ENCODE data around the gene TSPAN14.
A peak's percentile ranks its signal among the peaks of the same experiment; 100 is the strongest.
"Not testable (repeated sequence)": the region's sequence is repeated elsewhere in the genome, so short reads cannot be mapped to it uniquely, and the experiment has no call there.

The TSPAN14 gene

GRCh38 chr10:80524190-80524909 is 70.2 kb downstream of the TSPAN14 start:
- Histone ChIP-seq H3K27ac (ENCODE audit: insufficient read depth, low read length, poor library complexity, severe bottlenecking) (no peak overlapping the region), H3K4me1 (ENCODE audit: control insufficient read depth, insufficient read depth, low read length, poor library complexity, severe bottlenecking) (peaks cover 27% of the 10 kb centered on the region)

DNA sequence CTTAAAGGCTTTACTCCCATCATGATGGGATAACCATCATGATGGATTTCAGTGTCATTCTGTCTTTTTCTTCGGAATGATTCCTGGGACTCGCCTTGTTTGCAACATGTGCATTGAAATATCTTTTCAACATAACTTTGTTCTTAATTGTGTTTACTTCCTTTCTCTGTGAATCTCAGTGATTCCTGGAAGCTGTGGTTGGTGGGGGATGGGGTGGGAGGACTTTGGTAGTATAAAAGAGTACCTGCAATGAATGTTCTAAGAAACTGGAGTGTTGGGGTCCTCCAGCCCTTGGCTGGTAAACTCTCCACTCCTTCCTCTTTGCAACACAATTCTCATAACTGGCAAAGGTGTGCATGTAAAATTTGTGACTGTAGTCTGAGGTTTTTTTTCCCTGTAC is 72.1 kb downstream of the TSPAN14 start:
- H3K4me1 ChIP-seq (ENCODE audit: control insufficient read depth, insufficient read depth, low read length, poor library complexity, severe bottlenecking), result peaks cover 46% of the 10 kb centered on the region
- no peak overlapping the region for H3K27ac ChIP-seq (ENCODE audit: insufficient read depth, low read length, poor library complexity, severe bottlenecking)
- H3K36me3 ChIP-seq (ENCODE audit: control insufficient read depth, insufficient read depth, low read length), result peaks cover 2% of the 10 kb centered on the region
- no peaks in the 10 kb centered on the region for H3K9me3 ChIP-seq (ENCODE audit: control insufficient read depth, low read length)
- no peaks in the 10 kb centered on the region for H3K27me3 ChIP-seq (replicated peaks; ENCODE audit: control insufficient read depth, insufficient read depth, low read length, poor library complexity, severe bottlenecking)
- H3K4me3 ChIP-seq (ENCODE audit: insufficient read depth, low read depth, low read length, poor library complexity, severe bottlenecking), result no peak overlapping the region
- DNase-seq, result no peak

More at GRCh38 chr10:80524190-80524909, 70.2 kb downstream of the TSPAN14 start:
- no peak for DNase-seq
- H3K36me3 ChIP-seq (ENCODE audit: control insufficient read depth, insufficient read depth, low read length), result peaks cover 20% of the 10 kb centered on the region
- H3K27me3 ChIP-seq (replicated peaks; ENCODE audit: control insufficient read depth, insufficient read depth, low read length, poor library complexity, severe bottlenecking), result no peaks in the 10 kb centered on the region
- no peak overlapping the region for H3K4me3 ChIP-seq (ENCODE audit: insufficient read depth, low read depth, low read length, poor library complexity, severe bottlenecking)
- no peaks in the 10 kb centered on the region for H3K9me3 ChIP-seq (ENCODE audit: control insufficient read depth, low read length)

DNA sequence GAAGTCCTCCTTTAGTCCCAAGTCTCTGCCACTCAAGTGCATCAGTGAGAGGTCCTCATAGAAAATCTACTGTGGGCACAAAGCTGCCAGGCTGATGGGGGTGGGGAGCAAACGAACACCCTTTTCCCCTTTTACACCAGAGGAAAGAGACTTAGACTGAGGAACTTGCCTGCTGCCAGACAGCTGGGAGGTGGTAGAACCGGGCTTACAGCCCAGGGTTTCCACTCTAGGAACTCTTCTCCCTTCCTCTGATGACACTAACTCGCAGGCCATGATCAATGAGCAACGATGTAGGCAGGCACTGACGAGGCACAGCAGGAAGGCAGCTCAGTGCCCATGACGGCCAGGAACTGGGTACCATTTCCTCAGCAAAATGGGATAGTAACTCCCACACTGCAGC is 72.6 kb downstream of the TSPAN14 start:
- no peak for DNase-seq
- no peaks in the 10 kb centered on the region for H3K9me3 ChIP-seq (ENCODE audit: control insufficient read depth, low read length)
- H3K36me3 ChIP-seq (ENCODE audit: control insufficient read depth, insufficient read depth, low read length), result no peaks in the 10 kb centered on the region
- H3K4me3 ChIP-seq (ENCODE audit: insufficient read depth, low read depth, low read length, poor library complexity, severe bottlenecking), result no peak overlapping the region
- H3K27me3 ChIP-seq (replicated peaks; ENCODE audit: control insufficient read depth, insufficient read depth, low read length, poor library complexity, severe bottlenecking), result no peaks in the 10 kb centered on the region
- peaks cover 47% of the 10 kb centered on the region for H3K4me1 ChIP-seq (ENCODE audit: control insufficient read depth, insufficient read depth, low read length, poor library complexity, severe bottlenecking)
- H3K27ac ChIP-seq (ENCODE audit: insufficient read depth, low read length, poor library complexity, severe bottlenecking), result peak overlapping the region; percentile 20

GRCh38 chr10:80528185-80528700 is 74.1 kb downstream of the TSPAN14 start:
- Histone ChIP-seq H3K9me3 (ENCODE audit: control insufficient read depth, low read length) (no peaks in the 10 kb centered on the region), H3K27me3 (replicated peaks; ENCODE audit: control insufficient read depth, insufficient read depth, low read length, poor library complexity, severe bottlenecking) (no peaks in the 10 kb centered on the region), H3K4me3 (ENCODE audit: insufficient read depth, low read depth, low read length, poor library complexity, severe bottlenecking) (no peak overlapping the region), H3K36me3 (ENCODE audit: control insufficient read depth, insufficient read depth, low read length) (no peaks in the 10 kb centered on the region), H3K27ac (ENCODE audit: insufficient read depth, low read length, poor library complexity, severe bottlenecking) (no peak overlapping the region), H3K4me1 (ENCODE audit: control insufficient read depth, insufficient read depth, low read length, poor library complexity, severe bottlenecking) (peaks cover 47% of the 10 kb centered on the region)
- no peak for DNase-seq

GRCh38 chr10:80528901-80529300 is 74.8 kb downstream of the TSPAN14 start:
- Histone ChIP-seq H3K4me1 (ENCODE audit: control insufficient read depth, insufficient read depth, low read length, poor library complexity, severe bottlenecking) (peaks cover 47% of the 10 kb centered on the region), H3K9me3 (ENCODE audit: control insufficient read depth, low read length) (no peaks in the 10 kb centered on the region), H3K27me3 (replicated peaks; ENCODE audit: control insufficient read depth, insufficient read depth, low read length, poor library complexity, severe bottlenecking) (no peaks in the 10 kb centered on the region), H3K27ac (ENCODE audit: insufficient read depth, low read length, poor library complexity, severe bottlenecking) (peak overlapping the region; percentile 55), H3K4me3 (ENCODE audit: insufficient read depth, low read depth, low read length, poor library complexity, severe bottlenecking) (no peak overlapping the region), H3K36me3 (ENCODE audit: control insufficient read depth, insufficient read depth, low read length) (no peaks in the 10 kb centered on the region)
- DNase-seq, result no peak

- DNase-seq, result no peak
- Histone ChIP-seq H3K27ac (ENCODE audit: insufficient read depth, low read length, poor library complexity, severe bottlenecking) (peak overlapping the region; percentile 55), H3K4me3 (ENCODE audit: insufficient read depth, low read depth, low read length, poor library complexity, severe bottlenecking) (no peak overlapping the region), H3K36me3 (ENCODE audit: control insufficient read depth, insufficient read depth, low read length) (no peaks in the 10 kb centered on the region), H3K4me1 (ENCODE audit: control insufficient read depth, insufficient read depth, low read length, poor library complexity, severe bottlenecking) (peaks cover 47% of the 10 kb centered on the region), H3K9me3 (ENCODE audit: control insufficient read depth, low read length) (no peaks in the 10 kb centered on the region), H3K27me3 (replicated peaks; ENCODE audit: control insufficient read depth, insufficient read depth, low read length, poor library complexity, severe bottlenecking) (no peaks in the 10 kb centered on the region)
Measured at GRCh38 chr10:80529604-80530003, 75.5 kb downstream of the TSPAN14 start.

DNA sequence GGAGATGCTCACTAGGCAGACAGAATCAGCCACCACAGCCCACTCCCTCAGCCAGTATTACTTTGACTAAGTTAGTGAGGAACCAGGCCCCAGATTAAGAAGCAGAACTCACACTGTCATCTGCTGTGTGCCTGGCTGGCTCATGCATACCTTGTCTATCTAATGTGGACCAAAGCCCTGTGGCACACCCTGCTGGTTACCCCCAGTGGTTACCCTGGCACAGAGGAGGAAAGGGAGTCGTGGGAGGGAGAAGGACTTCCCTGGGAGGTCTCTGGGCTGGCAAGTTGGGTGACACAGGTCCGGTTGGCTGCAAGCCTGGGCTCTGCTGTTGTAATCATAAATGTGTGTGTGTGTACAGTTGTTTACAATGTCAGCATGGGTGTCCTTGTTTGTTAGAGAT is 76.1 kb downstream of the TSPAN14 start:
- peak in 1 of 3 donors; percentile 26 for DNase-seq
- Histone ChIP-seq H3K27me3 (replicated peaks; ENCODE audit: control insufficient read depth, insufficient read depth, low read length, poor library complexity, severe bottlenecking) (no peaks in the 10 kb centered on the region), H3K9me3 (ENCODE audit: control insufficient read depth, low read length) (no peaks in the 10 kb centered on the region), H3K36me3 (ENCODE audit: control insufficient read depth, insufficient read depth, low read length) (no peaks in the 10 kb centered on the region), H3K27ac (ENCODE audit: insufficient read depth, low read length, poor library complexity, severe bottlenecking) (peak overlapping the region; percentile 55), H3K4me3 (ENCODE audit: insufficient read depth, low read depth, low read length, poor library complexity, severe bottlenecking) (peak overlapping the region; percentile 17), H3K4me1 (ENCODE audit: control insufficient read depth, insufficient read depth, low read length, poor library complexity, severe bottlenecking) (peaks cover 47% of the 10 kb centered on the region)

DNA sequence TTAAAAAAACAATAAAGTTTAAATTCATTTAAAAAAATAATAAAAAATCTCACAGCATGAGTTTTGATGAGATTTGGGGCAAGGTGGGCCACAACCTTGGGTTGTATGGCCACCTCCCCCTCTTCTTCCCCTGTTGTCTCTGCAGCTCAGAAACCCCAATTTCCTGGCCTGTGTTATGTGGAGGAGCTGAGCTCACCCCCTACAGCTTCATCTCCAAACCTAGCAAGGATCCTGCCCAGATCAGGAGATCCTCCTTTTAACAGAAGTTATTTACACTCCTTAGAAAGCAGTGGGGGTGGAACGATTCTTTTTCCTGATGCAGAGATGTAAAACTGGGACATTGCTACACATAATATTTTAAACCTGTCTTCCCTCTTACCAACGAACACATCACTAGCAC is 76.7 kb downstream of the TSPAN14 start:
- H3K27ac ChIP-seq (ENCODE audit: insufficient read depth, low read length, poor library complexity, severe bottlenecking), result no peak overlapping the region
- no peaks in the 10 kb centered on the region for H3K36me3 ChIP-seq (ENCODE audit: control insufficient read depth, insufficient read depth, low read length)
- H3K4me3 ChIP-seq (ENCODE audit: insufficient read depth, low read depth, low read length, poor library complexity, severe bottlenecking), result no peak overlapping the region
- no peak for DNase-seq
- H3K9me3 ChIP-seq (ENCODE audit: control insufficient read depth, low read length), result no peaks in the 10 kb centered on the region
- H3K4me1 ChIP-seq (ENCODE audit: control insufficient read depth, insufficient read depth, low read length, poor library complexity, severe bottlenecking), result peaks cover 41% of the 10 kb centered on the region
- H3K27me3 ChIP-seq (replicated peaks; ENCODE audit: control insufficient read depth, insufficient read depth, low read length, poor library complexity, severe bottlenecking), result no peaks in the 10 kb centered on the region

- no peaks in the 10 kb centered on the region for H3K36me3 ChIP-seq (ENCODE audit: control insufficient read depth, insufficient read depth, low read length)
- H3K4me3 ChIP-seq (ENCODE audit: insufficient read depth, low read depth, low read length, poor library complexity, severe bottlenecking), result no peak overlapping the region
- no peaks in the 10 kb centered on the region for H3K27me3 ChIP-seq (replicated peaks; ENCODE audit: control insufficient read depth, insufficient read depth, low read length, poor library complexity, severe bottlenecking)
- DNase-seq, result no peak
- H3K9me3 ChIP-seq (ENCODE audit: control insufficient read depth, low read length), result no peaks in the 10 kb centered on the region
- peaks cover 31% of the 10 kb centered on the region for H3K4me1 ChIP-seq (ENCODE audit: control insufficient read depth, insufficient read depth, low read length, poor library complexity, severe bottlenecking)
- H3K27ac ChIP-seq (ENCODE audit: insufficient read depth, low read length, poor library complexity, severe bottlenecking), result no peak overlapping the region
Measured at GRCh38 chr10:80532571-80532970, 78.5 kb downstream of the TSPAN14 start.

- not testable (repeated sequence) for H3K27ac ChIP-seq (ENCODE audit: insufficient read depth, low read length, poor library complexity, severe bottlenecking); DNase-seq; H3K36me3 ChIP-seq (ENCODE audit: control insufficient read depth, insufficient read depth, low read length); H3K9me3 ChIP-seq (ENCODE audit: control insufficient read depth, low read length); H3K27me3 ChIP-seq (replicated peaks; ENCODE audit: control insufficient read depth, insufficient read depth, low read length, poor library complexity, severe bottlenecking); H3K4me3 ChIP-seq (ENCODE audit: insufficient read depth, low read depth, low read length, poor library complexity, severe bottlenecking)
- H3K4me1 ChIP-seq (ENCODE audit: control insufficient read depth, insufficient read depth, low read length, poor library complexity, severe bottlenecking), result peaks cover 26% of the 10 kb centered on the region
Measured at GRCh38 chr10:80534059-80534458, 79.9 kb downstream of the TSPAN14 start.
